ENCODE data around the gene TMOD1.

The TMOD1 gene

GRCh38 chr9:97548819-97549540 lies 47.5 kb downstream of the TMOD1 start:
- DNase-seq = no peak

- no peak for DNase-seq
Observed at GRCh38 chr9:97550386-97550785, 48.9 kb downstream of the TMOD1 start.

GRCh38 chr9:97551308-97551707 lies 49.8 kb downstream of the TMOD1 start:
- DNase-seq = no peak

- DNase-seq = no peak
Observed at GRCh38 chr9:97553141-97553540, 51.7 kb downstream of the TMOD1 start.

- DNase-seq = no peak
Observed at GRCh38 chr9:97553841-97554240, 52.4 kb downstream of the TMOD1 start.

GRCh38 chr9:97554566-97555075 lies 53.2 kb downstream of the TMOD1 start:
- no peak for DNase-seq

GRCh38 chr9:97555164-97555563 lies 53.7 kb downstream of the TMOD1 start:
- no peak for DNase-seq

- no peak for DNase-seq
Observed at GRCh38 chr9:97556036-97556720, 54.7 kb downstream of the TMOD1 start.

GRCh38 chr9:97556721-97557605 lies 55.5 kb downstream of the TMOD1 start:
- DNase-seq = no peak

GRCh38 chr9:97557606-97558095 lies 56.2 kb downstream of the TMOD1 start:
- DNase-seq = no peak

- DNase-seq = no peak
Observed at GRCh38 chr9:97558701-97559101, 57.2 kb downstream of the TMOD1 start.

- DNase-seq = no peak
Observed at GRCh38 chr9:97559111-97559514, 57.6 kb downstream of the TMOD1 start.

- no peak for DNase-seq
Observed at GRCh38 chr9:97560154-97560553, 58.7 kb downstream of the TMOD1 start.

GRCh38 chr9:97560851-97561250 lies 59.4 kb downstream of the TMOD1 start:
- DNase-seq = no peak

GRCh38 chr9:97561501-97561900 lies 60.0 kb downstream of the TMOD1 start:
- DNase-seq = no peak

GRCh38 chr9:97562542-97562941 lies 61.1 kb downstream of the TMOD1 start:
- DNase-seq = no peak

GRCh38 chr9:97563458-97564135 lies 62.1 kb downstream of the TMOD1 start:
- no peak for DNase-seq

- DNase-seq = no peak
Observed at GRCh38 chr9:97564291-97565175, 63.1 kb downstream of the TMOD1 start.

GRCh38 chr9:97565262-97565661 lies 63.8 kb downstream of the TMOD1 start:
- no peak for DNase-seq

GRCh38 chr9:97567182-97567893 lies 65.9 kb downstream of the TMOD1 start:
- no peak for DNase-seq

GRCh38 chr9:97567894-97568202 lies 66.4 kb downstream of the TMOD1 start:
- no peak for DNase-seq
